K562 (cell line): ENCODE data around the gene IDNK.

Experiments
- EZH2 ChIP-seq: IDR thresholded peaks from 2 replicates; pipeline ENCODE4 v1.6.1; 2012; ENCODE audit warnings: low read depth, mild to moderate bottlenecking, inconsistent platforms, low read length, borderline replicate concordance
- IRF2 ChIP-seq: sonication (generic); formaldehyde crosslinking; IDR thresholded peaks from 2 replicates; pipeline ENCODE4 v1.8.1; 2022; ENCODE audit warnings: mild to moderate bottlenecking, missing genetic modification reagents
- MTA1 ChIP-seq: fragments of 450-650 bp; IDR thresholded peaks from 2 replicates; pipeline ENCODE4 v1.6.1; 2017; ENCODE audit warnings: borderline replicate concordance
- SNAPC5 ChIP-seq: fragments of 250-450 bp; sonication (Bioruptor Pico); IDR thresholded peaks from 2 replicates; pipeline ENCODE4 v1.8.0; 2021; ENCODE audit warnings: moderate library complexity, mild to moderate bottlenecking, inconsistent platforms
- TF ChIP-seq, protein P1 (sequence below), 3 experiments: IDR thresholded peaks in 2 of 3; conservative IDR thresholded peaks in 1 of 3; 2 replicates each; pipeline ENCODE4 v1.5.1; 2011 to 2012; ENCODE audit warnings: low read length in 3 of 3, mild to moderate bottlenecking in 3 of 3, control low read depth in 2 of 3, improper control_type of control experiment in 1 of 3, inconsistent platforms in 1 of 3, low read depth in 1 of 3, mixed read lengths in 1 of 3, moderate library complexity in 1 of 3; ENCODE audit not compliant: insufficient read depth in 2 of 3
- TF ChIP-seq, protein P2 (sequence below): sonication (generic); formaldehyde crosslinking; IDR thresholded peaks from 2 replicates; pipeline ENCODE4 v1.9.0; 2022; ENCODE audit warnings: mild to moderate bottlenecking, missing genetic modification reagents

DNA sequence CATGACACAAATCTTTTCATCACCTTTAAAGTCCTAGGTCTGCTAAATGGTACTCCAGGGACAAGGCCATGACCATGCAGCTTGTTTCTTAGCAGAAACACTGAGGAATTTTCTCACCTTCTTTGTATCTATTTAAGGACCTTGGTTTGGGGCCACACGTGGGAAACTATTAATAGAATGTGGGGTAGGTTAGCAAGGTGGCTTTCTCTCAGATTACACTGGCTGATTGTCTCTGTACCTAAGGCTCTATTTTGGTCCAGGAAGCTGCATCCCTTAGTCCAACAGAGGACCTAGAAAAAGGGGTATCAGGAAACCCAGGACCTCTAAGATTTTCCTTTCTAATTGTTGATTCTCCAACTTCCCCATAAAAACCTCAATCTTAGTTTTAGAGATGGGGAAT, 48.5 kb upstream of the IDNK start:
- TF ChIP-seq, protein P1, sequence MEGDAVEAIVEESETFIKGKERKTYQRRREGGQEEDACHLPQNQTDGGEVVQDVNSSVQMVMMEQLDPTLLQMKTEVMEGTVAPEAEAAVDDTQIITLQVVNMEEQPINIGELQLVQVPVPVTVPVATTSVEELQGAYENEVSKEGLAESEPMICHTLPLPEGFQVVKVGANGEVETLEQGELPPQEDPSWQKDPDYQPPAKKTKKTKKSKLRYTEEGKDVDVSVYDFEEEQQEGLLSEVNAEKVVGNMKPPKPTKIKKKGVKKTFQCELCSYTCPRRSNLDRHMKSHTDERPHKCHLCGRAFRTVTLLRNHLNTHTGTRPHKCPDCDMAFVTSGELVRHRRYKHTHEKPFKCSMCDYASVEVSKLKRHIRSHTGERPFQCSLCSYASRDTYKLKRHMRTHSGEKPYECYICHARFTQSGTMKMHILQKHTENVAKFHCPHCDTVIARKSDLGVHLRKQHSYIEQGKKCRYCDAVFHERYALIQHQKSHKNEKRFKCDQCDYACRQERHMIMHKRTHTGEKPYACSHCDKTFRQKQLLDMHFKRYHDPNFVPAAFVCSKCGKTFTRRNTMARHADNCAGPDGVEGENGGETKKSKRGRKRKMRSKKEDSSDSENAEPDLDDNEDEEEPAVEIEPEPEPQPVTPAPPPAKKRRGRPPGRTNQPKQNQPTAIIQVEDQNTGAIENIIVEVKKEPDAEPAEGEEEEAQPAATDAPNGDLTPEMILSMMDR (IDR thresholded peaks at IDR 0.05 in 2 of 3, conservative IDR thresholded peaks at IDR 0.05 in 1 of 3; ENCODE audit: insufficient read depth in 2 of 3, low read depth in 1 of 3, low read length in 3 of 3): no peak
- TF ChIP-seq, protein P2, sequence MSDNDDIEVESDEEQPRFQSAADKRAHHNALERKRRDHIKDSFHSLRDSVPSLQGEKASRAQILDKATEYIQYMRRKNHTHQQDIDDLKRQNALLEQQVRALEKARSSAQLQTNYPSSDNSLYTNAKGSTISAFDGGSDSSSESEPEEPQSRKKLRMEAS (CRISPR knock-in tag): no peak
- TF ChIP-seq SNAPC5: no peak
- no peak for TF ChIP-seq MTA1
- TF ChIP-seq IRF2 (CRISPR knock-in tag): no peak
- no peak for TF ChIP-seq EZH2
